WTC11 (cell line): ENCODE results near the gene RAD23B.

Source experiments
- ATF2 ChIP-seq: sonication (generic); formaldehyde crosslinking; IDR thresholded peaks from 2 replicates; pipeline ENCODE4 v1.8.1; 2022; ENCODE audit warnings: low read depth, missing genetic modification reagents, borderline replicate concordance
- ATF6 ChIP-seq: sonication (generic); formaldehyde crosslinking; IDR thresholded peaks from 2 replicates; pipeline ENCODE4 v1.8.1; 2023; ENCODE audit warnings: mild to moderate bottlenecking, missing genetic modification reagents
- CDX4 ChIP-seq: fragments of 250-450 bp; sonication (Bioruptor Pico); IDR thresholded peaks from 2 replicates; pipeline ENCODE4 v1.9.0; 2021; ENCODE audit warnings: moderate library complexity, mild to moderate bottlenecking, inconsistent platforms, borderline replicate concordance
- CTCF ChIP-seq: fragments of 200-600 bp; IDR thresholded peaks from 2 replicates; pipeline ENCODE4 v1.8.0; 2022; ENCODE audit warnings: antibody characterized with exemption
- E2F1 ChIP-seq: sonication (generic); formaldehyde crosslinking; IDR thresholded peaks from 2 replicates; pipeline ENCODE4 v1.8.0; 2022; ENCODE audit warnings: mild to moderate bottlenecking, missing genetic modification reagents
- KAT7 ChIP-seq: sonication (generic); formaldehyde crosslinking; IDR thresholded peaks from 2 replicates; pipeline ENCODE4 v1.8.1; 2023; ENCODE audit warnings: missing genetic modification reagents, mild to moderate bottlenecking, borderline replicate concordance
- MAX ChIP-seq: sonication (generic); formaldehyde crosslinking; IDR thresholded peaks from 2 replicates; pipeline ENCODE4 v1.8.0; 2022; ENCODE audit warnings: mild to moderate bottlenecking, missing genetic modification reagents
- NR1H2 ChIP-seq: sonication (generic); formaldehyde crosslinking; IDR thresholded peaks from 2 replicates; pipeline ENCODE4 v1.9.0; 2021; ENCODE audit warnings: mild to moderate bottlenecking, moderate library complexity, missing genetic modification reagents
- NR3C1 ChIP-seq: sonication (generic); formaldehyde crosslinking; conservative IDR thresholded peaks from 2 replicates; pipeline ENCODE4 v1.8.1; 2023; ENCODE audit warnings: low read depth, mild to moderate bottlenecking, missing genetic modification reagents
- PRDM15 ChIP-seq: sonication (generic); formaldehyde crosslinking; IDR thresholded peaks from 2 replicates; pipeline ENCODE4 v1.8.0; 2022; ENCODE audit warnings: missing genetic modification reagents
- TCF7 ChIP-seq: sonication (generic); formaldehyde crosslinking; IDR thresholded peaks from 2 replicates; pipeline ENCODE4 v1.8.0; 2022; ENCODE audit warnings: mild to moderate bottlenecking, low read depth, missing genetic modification reagents, moderate library complexity
- ZNF232 ChIP-seq: sonication (generic); formaldehyde crosslinking; IDR thresholded peaks from 2 replicates; pipeline ENCODE4 v1.8.0; 2022; ENCODE audit warnings: mild to moderate bottlenecking, missing genetic modification reagents
- ZNF532 ChIP-seq: fragments of 250-450 bp; sonication (Bioruptor Pico); IDR thresholded peaks from 2 replicates; pipeline ENCODE4 v1.9.0; 2021; ENCODE audit warnings: mild to moderate bottlenecking, borderline replicate concordance

GRCh38 chr9:107283623-107284616 lies 841 bp downstream of the RAD23B start:
- TF ChIP-seq CTCF: no peak
- TF ChIP-seq E2F1 (CRISPR knock-in tag): no peak
- no peak for TF ChIP-seq CDX4 (CRISPR knock-in tag)
- TF ChIP-seq ATF6 (CRISPR knock-in tag): no peak
- no peak for TF ChIP-seq ZNF532 (CRISPR knock-in tag)
- TF ChIP-seq NR1H2 (CRISPR knock-in tag): no peak
- TF ChIP-seq KAT7 (CRISPR knock-in tag): peak; percentile 59; the same call in 1 of the 2 replicates
- no peak for TF ChIP-seq TCF7 (CRISPR knock-in tag)
- TF ChIP-seq MAX (CRISPR knock-in tag): peak; percentile 37; the same call in 1 of the 2 replicates
- TF ChIP-seq ATF2: 0 out of 2 replicates have a peak, but pooled peaks have one; percentile 43
- TF ChIP-seq NR3C1 (CRISPR knock-in tag): no peak
- 0 out of 2 replicates have a peak, but pooled peaks have one; percentile 66 for TF ChIP-seq ZNF232 (CRISPR knock-in tag)
- TF ChIP-seq PRDM15: peak; percentile 52
